GM12891 (cell line): ENCODE measurements around the gene TTC7B.
"Not testable (repeated sequence)": the region's sequence is repeated elsewhere in the genome, so short reads cannot be mapped to it uniquely, and the experiment has no call there.

Source experiments
- PAX5 ChIP-seq: IDR thresholded peaks from 2 replicates; pipeline ENCODE4 v1.6.1; 2011; ENCODE audit warnings: low read length, moderate library complexity, mild to moderate bottlenecking; ENCODE audit not compliant: insufficient read depth, severe bottlenecking
- POLR2A ChIP-seq: IDR thresholded peaks from 2 replicates; pipeline ENCODE4 v1.6.1; 2011; ENCODE audit warnings: low read depth, low read length, control low read depth
- POLR2AphosphoS5 ChIP-seq: IDR thresholded peaks from 2 replicates; pipeline ENCODE4 v1.6.1; 2011; ENCODE audit warnings: low read depth, low read length, control low read depth
- POU2F2 ChIP-seq: IDR thresholded peaks from 2 replicates; pipeline ENCODE4 v1.6.1; 2011; ENCODE audit warnings: low read depth, mild to moderate bottlenecking, control low read depth, low read length, moderate library complexity
- TAF1 ChIP-seq: IDR thresholded peaks from 2 replicates; pipeline ENCODE4 v1.6.1; 2011; ENCODE audit warnings: low read depth, low read length, control low read depth

- not testable (repeated sequence) for TF ChIP-seq POLR2A, POLR2AphosphoS5, TAF1, POU2F2, PAX5
Measured at GRCh38 chr14:90840667-90841066, 24.4 kb upstream of the TTC7B start.
